CD4-positive, alpha-beta T cell (primary cell): ENCODE results near the gene HOXB7. TPM values are rescaled to one million over a fixed set of nuclear protein-coding genes. Genes with fewer than 3 reads are reported as not detected.
A peak's percentile ranks its signal among the peaks of the same experiment; 100 is the strongest.

Source experiments
- ATAC-seq: fragments of 200-7000 bp; cut with Tn5 transposase; one replicate; pipeline ENCODE4 v1.10.0; 2022; ENCODE audit warnings: mild to moderate bottlenecking; ENCODE audit not compliant: poor library complexity
- CTCF ChIA-PET: fragments of 350-600 bp; sonication (Branson Sonifier 250); formaldehyde crosslinking; loops from one replicate; lab custom pipeline; 2021; ENCODE audit warnings: antibody characterized with exemption, inconsistent platforms; lab: Charles Lee
- POLR2A ChIA-PET: fragments of 350-600 bp; sonication (Branson Sonifier 250); formaldehyde crosslinking; loops from one replicate; lab custom pipeline; 2021; ENCODE audit warnings: antibody characterized with exemption, inconsistent platforms; lab: Charles Lee
- DNase-seq, 14 experiments: peaks; one replicate each; pipeline ENCODE4 v3.0.0-alpha.2; 2013 to 2020; ENCODE audit warnings: mixed read lengths in 2 of 14
- H3K27ac ChIP-seq, 2 donors: one replicate each; pipeline versions ENCODE4 v1.5.1 to v1.7.0; 2013; ENCODE audit warnings: low read length in 2 of 2, low read depth in 1 of 2, mild to moderate bottlenecking in 1 of 2
- H3K27me3 ChIP-seq, 2 experiments: 1 replicate in 1 of 2; 2 replicates in 1 of 2; pipeline versions ENCODE4 v1.6.1 to v1.7.0; 2013; ENCODE audit warnings: low read length in 2 of 2, control low read depth in 1 of 2, mild to moderate bottlenecking in 1 of 2, moderate library complexity in 1 of 2; ENCODE audit not compliant: insufficient read depth in 2 of 2, control insufficient read depth in 1 of 2
- H3K36me3 ChIP-seq: one replicate; pipeline ENCODE4 v1.6.1; 2013; ENCODE audit warnings: low read length, control low read depth; ENCODE audit not compliant: insufficient read depth
- H3K4me1 ChIP-seq: one replicate; pipeline ENCODE4 v1.6.1; 2013; ENCODE audit warnings: low read length, control low read depth; ENCODE audit not compliant: insufficient read depth
- H3K4me3 ChIP-seq: one replicate; pipeline ENCODE4 v1.5.1; 2013; ENCODE audit warnings: mild to moderate bottlenecking, low read length, moderate library complexity
- H3K9me3 ChIP-seq, 2 experiments: 1 replicate in 1 of 2; 2 replicates in 1 of 2; pipeline versions ENCODE4 v1.6.1 to v1.7.0; 2013; ENCODE audit warnings: low read length in 2 of 2, mild to moderate bottlenecking in 2 of 2, control low read depth in 1 of 2, moderate library complexity in 1 of 2; ENCODE audit not compliant: control insufficient read depth in 1 of 2, insufficient read depth in 1 of 2
- H3K27ac Mint-ChIP-seq: one replicate; pipeline ENCODE4 v1.8.0; 2020; ENCODE audit warnings: mixed read lengths
- H3K27me3 Mint-ChIP-seq: one replicate; pipeline ENCODE4 v1.8.0; 2021; ENCODE audit warnings: mixed read lengths
- H3K36me3 Mint-ChIP-seq: one replicate; pipeline ENCODE4 v1.8.0; 2021; ENCODE audit warnings: low read depth, mixed read lengths
- H3K4me1 Mint-ChIP-seq: one replicate; pipeline ENCODE4 v1.8.0; 2021; ENCODE audit warnings: low read depth, mixed read lengths
- H3K4me3 Mint-ChIP-seq: one replicate; pipeline ENCODE4 v1.8.0; 2020; ENCODE audit warnings: mild to moderate bottlenecking, mixed read lengths
- H3K9me3 Mint-ChIP-seq: one replicate; pipeline ENCODE4 v1.8.0; 2020; ENCODE audit warnings: mixed read lengths
- intact Hi-C, 2 experiments: fragments of 100-400 bp; cut with DNase I in 1 of 2; cut with micrococcal nuclease in 1 of 2; formaldehyde crosslinking; loops; one replicate each; pipeline versions ENCODE4 v1.15.1 to v1.9.0; 2023 to 2025; cut with DNase I, micrococcal nuclease
- total RNA-seq, 174 experiments: library from RNA in 2 of 174; stranded (reverse) in 2 of 174; gene quantifications; one replicate each; pipeline ENCODE4 v1.2.3 and lab custom pipeline; 2021 to 2026
- TF ChIP-seq, protein P1 (sequence below): fragments of 200-600 bp; IDR thresholded peaks from one replicate; pipeline ENCODE4 v1.8.0; 2022; ENCODE audit warnings: antibody characterized with exemption, mild to moderate bottlenecking

Gene HOXB7
- total RNA-seq, 2 experiments from 2014 or later: not detected

DNA sequence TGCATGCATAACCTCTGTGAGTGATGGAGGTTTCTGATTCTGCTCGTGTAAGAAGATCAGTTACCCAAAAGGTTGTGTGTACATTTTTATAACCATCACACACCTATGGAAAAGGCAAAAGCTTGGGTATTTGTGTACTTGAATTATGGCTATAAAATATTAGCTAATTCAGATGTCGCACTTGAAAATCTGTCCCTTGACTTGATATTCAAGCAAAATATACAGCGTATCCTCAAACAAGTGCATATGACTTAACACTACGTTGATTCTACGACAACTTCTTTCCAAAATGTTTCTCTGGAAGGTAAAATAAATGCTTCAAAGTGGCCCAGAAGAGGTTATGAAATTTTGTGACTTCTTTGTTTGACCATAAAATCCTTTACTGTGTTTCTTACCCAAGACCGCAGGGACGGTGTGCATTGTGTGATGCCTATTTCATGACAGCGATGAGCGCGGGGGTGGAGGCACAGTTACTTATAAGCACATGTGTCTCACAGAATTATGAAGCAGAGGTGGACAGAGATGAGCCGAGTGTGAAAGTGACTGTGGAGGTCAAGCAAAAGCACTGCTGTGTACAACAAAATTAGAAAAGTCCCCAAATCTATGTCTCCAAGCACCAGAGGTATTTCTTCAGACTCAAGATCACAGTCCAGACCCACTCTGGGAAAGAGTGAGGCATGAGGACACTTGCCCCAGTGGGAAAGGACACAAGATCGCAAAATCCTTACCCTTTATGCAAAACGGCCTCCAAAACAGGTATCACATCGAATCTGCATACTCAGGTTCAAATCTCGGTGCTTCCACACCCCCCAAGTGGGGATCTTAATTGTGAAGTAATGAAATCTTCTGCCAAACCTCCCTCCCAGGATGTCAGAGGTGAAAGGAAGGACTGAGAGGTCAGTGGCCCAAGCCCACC is 19.4 kb upstream of the HOXB7 start:
- Histone ChIP-seq H3K27ac (no peak overlapping the region), H3K9me3 (peaks cover 0 to 24% of the 10 kb centered on the region in 2 experiments), H3K36me3 (no peaks in the 10 kb centered on the region), H3K4me1 (peaks cover 33% of the 10 kb centered on the region), H3K27me3 (peaks cover 88 to 97% of the 10 kb centered on the region in 2 experiments), H3K4me3 (no peak overlapping the region)
- Mint-ChIP-seq H3K27ac (no peak overlapping the region), H3K4me3 (no peak overlapping the region), H3K9me3 (no peaks in the 10 kb centered on the region), H3K27me3 (peaks cover 98% of the 10 kb centered on the region), H3K4me1 (peaks cover 21% of the 10 kb centered on the region), H3K36me3 (no peaks in the 10 kb centered on the region)
- ChIA-PET CTCF (no interaction called here), POLR2A (interaction anchor here (1.4 kb wide), 1 partner anchor 314 kb away, joined by 3 read pairs; the partner anchor contains the start of gene SNF8)
- DNase-seq (no peak), ATAC-seq (no peak)
- intact Hi-C loops: no loop called here
- TF ChIP-seq, protein P1, sequence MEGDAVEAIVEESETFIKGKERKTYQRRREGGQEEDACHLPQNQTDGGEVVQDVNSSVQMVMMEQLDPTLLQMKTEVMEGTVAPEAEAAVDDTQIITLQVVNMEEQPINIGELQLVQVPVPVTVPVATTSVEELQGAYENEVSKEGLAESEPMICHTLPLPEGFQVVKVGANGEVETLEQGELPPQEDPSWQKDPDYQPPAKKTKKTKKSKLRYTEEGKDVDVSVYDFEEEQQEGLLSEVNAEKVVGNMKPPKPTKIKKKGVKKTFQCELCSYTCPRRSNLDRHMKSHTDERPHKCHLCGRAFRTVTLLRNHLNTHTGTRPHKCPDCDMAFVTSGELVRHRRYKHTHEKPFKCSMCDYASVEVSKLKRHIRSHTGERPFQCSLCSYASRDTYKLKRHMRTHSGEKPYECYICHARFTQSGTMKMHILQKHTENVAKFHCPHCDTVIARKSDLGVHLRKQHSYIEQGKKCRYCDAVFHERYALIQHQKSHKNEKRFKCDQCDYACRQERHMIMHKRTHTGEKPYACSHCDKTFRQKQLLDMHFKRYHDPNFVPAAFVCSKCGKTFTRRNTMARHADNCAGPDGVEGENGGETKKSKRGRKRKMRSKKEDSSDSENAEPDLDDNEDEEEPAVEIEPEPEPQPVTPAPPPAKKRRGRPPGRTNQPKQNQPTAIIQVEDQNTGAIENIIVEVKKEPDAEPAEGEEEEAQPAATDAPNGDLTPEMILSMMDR: no peak

DNA sequence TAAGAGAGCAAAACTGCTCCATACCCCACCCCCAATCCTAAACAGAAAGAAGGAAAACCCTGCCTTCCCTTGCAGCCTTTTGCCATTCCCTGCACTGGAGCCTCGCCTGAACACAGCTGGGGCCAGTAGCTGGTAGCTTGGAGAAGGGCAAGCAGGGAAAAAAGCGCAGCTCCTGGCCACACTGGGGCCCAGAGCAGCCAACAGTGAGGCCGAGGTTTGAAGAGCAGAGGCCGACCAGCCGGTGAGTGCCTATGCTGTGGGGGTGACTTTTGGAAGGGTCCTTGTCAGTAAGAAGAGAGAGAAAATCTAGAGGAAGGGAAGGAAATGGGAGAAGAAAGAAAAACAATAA is 18.6 kb upstream of the HOXB7 start:
- Histone ChIP-seq H3K9me3 (peaks cover 0 to 22% of the 10 kb centered on the region in 2 experiments), H3K4me1 (peaks cover 40% of the 10 kb centered on the region), H3K27ac (no peak overlapping the region), H3K4me3 (no peak overlapping the region), H3K36me3 (no peaks in the 10 kb centered on the region), H3K27me3 (peaks cover 86 to 97% of the 10 kb centered on the region in 2 experiments)
- intact Hi-C loops: no loop called here
- TF ChIP-seq, protein P1: no peak
- no peak for ATAC-seq
- Mint-ChIP-seq H3K4me3 (no peak overlapping the region), H3K9me3 (no peaks in the 10 kb centered on the region), H3K27me3 (peaks cover 98% of the 10 kb centered on the region), H3K4me1 (peaks cover 21% of the 10 kb centered on the region), H3K27ac (no peak overlapping the region), H3K36me3 (no peaks in the 10 kb centered on the region)
- ChIA-PET CTCF (no interaction called here), POLR2A (interaction anchor here (1.1 to 1.4 kb wide), 2 partner anchors 10 to 315 kb away, joined by 3 read pairs; partner anchors contain the start of gene SNF8)
- DNase-seq: no peak

DNA sequence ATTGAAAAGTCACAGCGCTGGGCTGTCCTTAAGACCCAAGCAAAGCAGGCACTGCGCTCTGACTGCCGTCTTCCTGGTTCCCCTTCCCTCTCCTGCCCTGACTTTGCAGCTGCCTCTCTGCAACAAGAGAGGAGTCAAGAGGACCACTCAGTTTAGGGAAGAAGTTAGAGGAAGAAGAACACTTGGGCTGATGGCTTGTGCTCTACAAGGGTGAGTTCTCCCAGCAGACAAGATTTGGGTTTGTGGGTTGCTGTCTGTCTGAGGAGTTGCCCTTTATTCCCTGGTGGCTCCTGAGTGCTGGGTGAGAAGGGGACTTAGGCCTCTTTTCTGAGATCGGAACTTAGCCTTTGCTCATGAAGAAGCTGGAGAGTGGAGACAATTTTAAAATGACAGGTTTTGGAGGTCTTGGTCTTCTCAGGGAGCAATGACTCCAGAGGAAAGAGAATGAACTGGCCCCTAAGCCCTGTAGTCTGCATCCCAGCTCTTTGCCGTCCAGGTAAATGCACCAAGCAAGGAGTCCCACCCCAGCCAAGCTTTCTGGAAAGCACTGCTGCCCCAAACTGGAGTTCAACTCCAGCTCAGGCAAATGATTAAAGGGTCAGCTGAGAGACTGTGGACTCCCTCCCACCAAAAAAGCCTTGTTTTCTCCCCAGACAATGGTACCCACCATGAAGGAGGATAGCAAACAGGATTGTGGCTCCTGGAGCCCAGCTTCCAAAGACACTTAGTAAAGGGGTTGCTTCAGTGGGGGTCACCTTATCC is 18.0 kb upstream of the HOXB7 start:
- TF ChIP-seq, protein P1: no peak
- peaks cover 21% of the 10 kb centered on the region for H3K4me1 Mint-ChIP-seq
- H3K27me3 ChIP-seq: peaks cover 86 to 97% of the 10 kb centered on the region in 2 experiments
- ChIA-PET POLR2A (interaction anchor here (1.1 to 1.8 kb wide), 3 partner anchors 8 to 316 kb away, joined by 3 to 4 read pairs (median 3); partner anchors contain the start of gene SNF8), CTCF (no interaction called here)
- peaks cover 35% of the 10 kb centered on the region for H3K4me1 ChIP-seq
- H3K9me3 ChIP-seq: peaks cover 0 to 16% of the 10 kb centered on the region in 2 experiments
- no peak overlapping the region for H3K27ac ChIP-seq
- no peak overlapping the region for H3K4me3 Mint-ChIP-seq
- no peak overlapping the region for H3K4me3 ChIP-seq
- H3K36me3 Mint-ChIP-seq: no peaks in the 10 kb centered on the region
- peak in 1 of 14 experiments; percentile 19 for DNase-seq
- H3K36me3 ChIP-seq: no peaks in the 10 kb centered on the region
- no peak for ATAC-seq
- H3K27ac Mint-ChIP-seq: no peak overlapping the region
- intact Hi-C loops: no loop called here
- no peaks in the 10 kb centered on the region for H3K9me3 Mint-ChIP-seq
- peaks cover 97% of the 10 kb centered on the region for H3K27me3 Mint-ChIP-seq
